Prostate gland (tissue), 2 donors: ENCODE data around the gene HCN3.

ENCODE experiments used
- POLR2A ChIP-seq: fragments of 450-650 bp; IDR thresholded peaks from one replicate; pipeline ENCODE4 v1.6.1; 2016; ENCODE audit warnings: antibody characterized with exemption, mild to moderate bottlenecking
- POLR2AphosphoS5 ChIP-seq: sonication (generic); formaldehyde crosslinking; IDR thresholded peaks from one replicate; pipeline ENCODE4 v1.6.1; 2017; ENCODE audit warnings: antibody characterized with exemption
- TF ChIP-seq, protein P1 (sequence below), 4 experiments: fragments of 200-600 bp in 2 of 4; fragments of 450-650 bp in 2 of 4; sonication (generic) in 2 of 4; IDR thresholded peaks; 1 replicate in 3 of 4; 2 replicates in 1 of 4; pipeline ENCODE4 v1.5.1; 2016 to 2019; ENCODE audit warnings: antibody characterized with exemption in 4 of 4, mild to moderate bottlenecking in 2 of 4, moderate library complexity in 2 of 4

DNA sequence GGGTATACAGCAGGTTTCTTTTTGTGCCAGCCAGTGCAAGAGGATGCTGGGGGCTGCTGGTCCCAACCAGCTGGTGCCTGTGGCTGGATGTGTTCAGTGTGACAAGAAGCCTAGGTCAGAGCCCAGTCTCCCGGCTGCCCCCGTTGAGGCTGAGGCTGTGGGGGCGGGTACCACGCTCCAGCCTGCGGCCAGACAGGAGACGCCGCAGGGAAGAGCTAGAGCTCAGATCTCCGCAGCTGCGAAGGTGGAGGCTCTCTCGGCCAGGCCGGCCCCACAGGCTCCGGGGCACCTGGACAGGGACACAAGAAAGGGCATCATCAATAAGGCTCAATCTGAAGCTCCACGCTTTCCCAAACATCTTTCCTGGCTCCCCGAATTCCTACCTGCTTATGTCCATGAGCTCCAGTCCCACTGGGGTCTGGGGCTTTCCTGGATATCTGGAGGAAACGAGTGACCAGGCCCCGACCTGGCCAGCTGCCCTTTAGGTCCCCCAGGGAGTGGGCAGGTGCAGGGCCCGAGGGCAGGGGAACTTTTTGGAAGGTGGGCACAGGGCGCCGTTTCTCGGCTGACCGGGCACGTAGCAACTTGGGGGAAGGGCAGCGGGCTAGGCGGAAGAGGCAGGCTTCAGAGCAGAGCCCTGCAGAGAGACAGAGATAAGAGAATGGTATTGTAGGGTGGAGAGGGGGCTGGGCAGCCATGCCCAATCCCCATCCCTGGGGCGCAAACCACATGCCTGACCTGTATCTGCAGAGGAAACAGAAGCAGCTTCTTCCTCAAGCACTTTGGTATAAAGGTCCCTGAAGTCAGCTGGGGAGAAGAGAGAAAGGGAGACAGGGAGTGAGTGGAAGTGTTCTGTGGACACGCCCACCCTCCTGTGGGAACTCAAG is 29.4 kb upstream of the HCN3 start:
- TF ChIP-seq, protein P1, sequence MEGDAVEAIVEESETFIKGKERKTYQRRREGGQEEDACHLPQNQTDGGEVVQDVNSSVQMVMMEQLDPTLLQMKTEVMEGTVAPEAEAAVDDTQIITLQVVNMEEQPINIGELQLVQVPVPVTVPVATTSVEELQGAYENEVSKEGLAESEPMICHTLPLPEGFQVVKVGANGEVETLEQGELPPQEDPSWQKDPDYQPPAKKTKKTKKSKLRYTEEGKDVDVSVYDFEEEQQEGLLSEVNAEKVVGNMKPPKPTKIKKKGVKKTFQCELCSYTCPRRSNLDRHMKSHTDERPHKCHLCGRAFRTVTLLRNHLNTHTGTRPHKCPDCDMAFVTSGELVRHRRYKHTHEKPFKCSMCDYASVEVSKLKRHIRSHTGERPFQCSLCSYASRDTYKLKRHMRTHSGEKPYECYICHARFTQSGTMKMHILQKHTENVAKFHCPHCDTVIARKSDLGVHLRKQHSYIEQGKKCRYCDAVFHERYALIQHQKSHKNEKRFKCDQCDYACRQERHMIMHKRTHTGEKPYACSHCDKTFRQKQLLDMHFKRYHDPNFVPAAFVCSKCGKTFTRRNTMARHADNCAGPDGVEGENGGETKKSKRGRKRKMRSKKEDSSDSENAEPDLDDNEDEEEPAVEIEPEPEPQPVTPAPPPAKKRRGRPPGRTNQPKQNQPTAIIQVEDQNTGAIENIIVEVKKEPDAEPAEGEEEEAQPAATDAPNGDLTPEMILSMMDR (IDR thresholded peaks at IDR 0.05), result no peak
- TF ChIP-seq POLR2A (no peak), POLR2AphosphoS5 (no peak)
